ENCODE measurements around the gene FGD2.

Gene FGD2

GRCh38 chr6:37020381-37020780 lies 14.9 kb downstream of the FGD2 start:
- TF ChIP-seq, protein P1, sequence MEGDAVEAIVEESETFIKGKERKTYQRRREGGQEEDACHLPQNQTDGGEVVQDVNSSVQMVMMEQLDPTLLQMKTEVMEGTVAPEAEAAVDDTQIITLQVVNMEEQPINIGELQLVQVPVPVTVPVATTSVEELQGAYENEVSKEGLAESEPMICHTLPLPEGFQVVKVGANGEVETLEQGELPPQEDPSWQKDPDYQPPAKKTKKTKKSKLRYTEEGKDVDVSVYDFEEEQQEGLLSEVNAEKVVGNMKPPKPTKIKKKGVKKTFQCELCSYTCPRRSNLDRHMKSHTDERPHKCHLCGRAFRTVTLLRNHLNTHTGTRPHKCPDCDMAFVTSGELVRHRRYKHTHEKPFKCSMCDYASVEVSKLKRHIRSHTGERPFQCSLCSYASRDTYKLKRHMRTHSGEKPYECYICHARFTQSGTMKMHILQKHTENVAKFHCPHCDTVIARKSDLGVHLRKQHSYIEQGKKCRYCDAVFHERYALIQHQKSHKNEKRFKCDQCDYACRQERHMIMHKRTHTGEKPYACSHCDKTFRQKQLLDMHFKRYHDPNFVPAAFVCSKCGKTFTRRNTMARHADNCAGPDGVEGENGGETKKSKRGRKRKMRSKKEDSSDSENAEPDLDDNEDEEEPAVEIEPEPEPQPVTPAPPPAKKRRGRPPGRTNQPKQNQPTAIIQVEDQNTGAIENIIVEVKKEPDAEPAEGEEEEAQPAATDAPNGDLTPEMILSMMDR (IDR thresholded peaks at IDR 0.05), result no peak

- TF ChIP-seq, protein P1 (IDR thresholded peaks at IDR 0.05), result no peak
Measured at GRCh38 chr6:37020812-37021211, 15.4 kb downstream of the FGD2 start.

DNA sequence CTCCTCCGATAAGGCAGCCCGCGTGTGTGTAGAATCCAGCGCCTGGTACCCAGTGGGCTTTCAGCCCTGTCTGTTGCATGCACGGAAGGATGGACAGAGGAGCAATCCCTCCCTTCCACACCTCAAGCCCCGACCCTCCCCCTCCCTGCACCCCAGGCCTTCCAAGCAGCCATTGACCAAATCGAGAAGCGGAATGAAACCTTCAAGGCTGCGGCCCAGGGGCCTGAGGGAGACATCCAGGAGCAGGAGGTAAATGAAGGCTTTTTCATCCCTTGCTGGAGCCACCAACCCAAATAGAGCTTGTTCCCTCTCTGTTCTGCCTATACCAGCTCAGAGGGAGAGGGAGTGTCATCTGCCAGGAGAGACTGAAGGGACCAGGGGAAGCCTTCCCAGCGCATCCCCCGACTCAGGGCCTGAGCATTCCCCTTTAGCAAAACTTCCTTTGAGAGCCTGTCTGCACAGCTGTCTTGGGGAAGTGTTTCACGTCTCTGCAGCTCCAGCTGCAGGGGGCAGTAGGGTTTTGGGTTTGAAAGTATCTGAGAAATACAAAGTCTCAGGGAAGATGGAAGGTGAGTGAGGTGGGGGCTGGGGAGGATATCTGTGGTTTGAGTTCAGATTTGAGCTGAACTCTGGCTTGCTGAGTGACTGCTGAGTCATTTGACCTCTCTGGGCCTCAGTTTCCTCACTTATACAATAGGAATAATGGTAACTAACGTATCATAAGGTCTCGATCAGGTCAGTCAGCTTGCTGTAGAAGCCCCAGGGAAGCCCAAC lies 16.1 kb downstream of the FGD2 start:
- TF ChIP-seq, protein P1 (IDR thresholded peaks at IDR 0.05), result no peak

DNA sequence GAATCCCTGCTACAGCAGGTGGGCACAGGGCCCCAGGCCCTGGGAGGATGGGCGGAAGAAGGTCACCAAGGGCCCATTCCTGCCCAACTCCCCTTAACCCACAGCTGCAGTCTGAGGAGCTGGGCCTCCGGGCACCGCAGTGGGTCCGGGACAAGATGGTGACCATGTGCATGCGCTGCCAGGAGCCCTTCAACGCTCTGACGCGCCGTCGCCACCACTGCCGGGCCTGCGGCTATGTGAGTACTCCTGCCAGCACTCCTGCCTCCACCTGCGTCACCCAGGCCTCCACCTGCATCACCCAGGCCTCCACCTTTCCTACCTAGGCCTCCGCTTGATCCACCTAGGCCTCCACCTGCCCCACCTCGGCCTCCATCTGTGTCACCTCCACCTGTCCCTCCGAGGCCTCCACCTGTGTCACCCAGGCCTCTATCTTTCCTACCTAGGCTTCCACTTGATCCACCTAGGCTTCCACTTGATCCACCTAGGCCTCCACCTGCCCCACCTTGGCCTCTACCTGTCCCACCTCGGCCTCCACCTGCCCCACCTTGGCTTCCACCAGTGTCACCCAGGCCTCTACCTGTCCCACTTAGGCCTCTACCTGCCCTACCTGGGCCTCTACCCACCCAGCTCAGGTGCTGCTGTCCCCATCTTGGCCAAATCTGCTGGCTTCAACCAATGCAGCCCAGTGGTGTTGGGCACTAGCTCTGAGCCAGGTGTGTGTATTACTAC lies 16.8 kb downstream of the FGD2 start:
- TF ChIP-seq, protein P1 (IDR thresholded peaks at IDR 0.05), result no peak

DNA sequence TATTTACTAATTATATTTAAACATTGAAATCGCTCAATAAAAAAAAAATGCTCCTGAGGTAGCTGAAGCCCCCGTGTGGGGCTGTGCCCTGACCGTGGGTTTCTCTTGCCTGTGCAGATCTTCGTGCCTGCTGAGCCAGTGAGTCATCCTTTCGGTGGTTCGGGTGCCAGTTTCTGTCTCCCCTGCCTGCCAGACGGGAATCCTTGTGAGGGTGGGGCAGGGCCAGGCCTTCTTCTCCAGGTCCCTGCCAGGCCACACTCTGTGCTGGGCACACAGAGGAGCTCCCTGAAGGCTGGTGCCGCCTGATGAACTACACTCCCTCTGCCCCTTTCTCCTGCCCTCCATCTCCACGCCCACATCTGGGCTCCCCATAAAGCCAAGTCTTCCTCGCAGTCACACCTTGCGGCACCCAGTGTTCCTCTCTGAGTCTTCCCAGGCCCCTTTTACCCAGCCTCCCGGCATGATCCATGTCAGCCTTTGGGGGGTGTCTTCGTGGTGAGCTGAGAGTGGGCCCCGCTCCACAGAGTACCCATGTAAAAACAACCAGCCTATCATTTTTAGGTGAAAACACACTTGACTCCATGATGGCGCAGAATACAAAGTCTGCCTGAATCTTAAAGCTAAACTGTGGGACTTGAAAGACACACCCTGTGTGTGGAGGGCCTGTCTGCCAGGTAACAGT lies 19.3 kb downstream of the FGD2 start:
- TF ChIP-seq, protein P1 (IDR thresholded peaks at IDR 0.05), result no peak

- TF ChIP-seq, protein P1 (IDR thresholded peaks at IDR 0.05), result no peak
Measured at GRCh38 chr6:37025621-37026466, 20.4 kb downstream of the FGD2 start.
